GM12872 (cell line): ENCODE measurements around the gene RAD23B.

Source experiments
- CTCF ChIP-seq: IDR thresholded peaks from 3 replicates; pipeline ENCODE4 v1.5.1; 2011; ENCODE audit warnings: low read depth, mild to moderate bottlenecking, low read length, moderate library complexity; ENCODE audit not compliant: insufficient read depth

RAD23B gene

GRCh38 chr9:107282759-107283622, at the start of gene RAD23B:
Gene RAD23B, plus strand, starts transcription at chr9:107283279. Its CDS starts 351 bp downstream, at chr9:107283630.
- TF ChIP-seq CTCF = no peak

GRCh38 chr9:107235765-107236442, 47.2 kb upstream of the RAD23B start:
- no peak for TF ChIP-seq CTCF

- TF ChIP-seq CTCF = no peak
Measured at GRCh38 chr9:107237873-107238272, 45.2 kb upstream of the RAD23B start.

- peak; percentile 38; the same call in 2 of the 3 replicates for TF ChIP-seq CTCF
Measured at GRCh38 chr9:107239474-107239873, 43.6 kb upstream of the RAD23B start.

GRCh38 chr9:107240260-107240659, 42.8 kb upstream of the RAD23B start:
- TF ChIP-seq CTCF = no peak

- TF ChIP-seq CTCF = no peak
Measured at GRCh38 chr9:107242073-107243030, 40.7 kb upstream of the RAD23B start.
